HG03558 (cell line): Measurements from ENCODE around the gene SPDYE2.
"Not testable (repeated sequence)": the region's sequence is repeated elsewhere in the genome, so short reads cannot be mapped to it uniquely, and the experiment has no call there.

Experiments
- ATAC-seq: cut with Tn5 transposase; IDR thresholded peaks from one replicate; pipeline ENCODE4 v1.9.1; 2021; ENCODE audit warnings: moderate number of reproducible peaks; ENCODE audit not compliant: unreplicated experiment; ENCODE audit errors: extremely low read depth

SPDYE2 gene

GRCh38 chr7:102535062-102535615 lies 15.9 kb upstream of the SPDYE2 start:
- not testable (repeated sequence) for ATAC-seq

- not testable (repeated sequence) for ATAC-seq
Observed at GRCh38 chr7:102540604-102541003, 10.4 kb upstream of the SPDYE2 start.

GRCh38 chr7:102542083-102542482 lies 8.9 kb upstream of the SPDYE2 start:
- not testable (repeated sequence) for ATAC-seq

GRCh38 chr7:102542771-102543170 lies 8.3 kb upstream of the SPDYE2 start:
- not testable (repeated sequence) for ATAC-seq

GRCh38 chr7:102543596-102543995 lies 7.4 kb upstream of the SPDYE2 start, which contains the start of gene UPK3BL2:
Gene UPK3BL2 (minus strand): TSS chr7:102543696. CDS start chr7:102543636, 60 bp downstream.
- ATAC-seq = not testable (repeated sequence)

- not testable (repeated sequence) for ATAC-seq
Observed at GRCh38 chr7:102544372-102544771, 6.7 kb upstream of the SPDYE2 start.

GRCh38 chr7:102545288-102545687 lies 5.7 kb upstream of the SPDYE2 start:
- ATAC-seq = not testable (repeated sequence)

- peak; percentile 62 for ATAC-seq
Observed at GRCh38 chr7:102546353-102546752, 4.7 kb upstream of the SPDYE2 start.

GRCh38 chr7:102568620-102569019 lies 17.6 kb downstream of the SPDYE2 start:
- not testable (repeated sequence) for ATAC-seq

GRCh38 chr7:102572261-102573239 lies 21.5 kb downstream of the SPDYE2 start, which contains the start of gene POLR2J3:
Gene POLR2J3 (minus strand): TSS chr7:102572583. CDS start chr7:102572521, 62 bp downstream.
- peak; percentile 77 for ATAC-seq

- not testable (repeated sequence) for ATAC-seq
Observed at GRCh38 chr7:102574607-102575006, 23.6 kb downstream of the SPDYE2 start.

- not testable (repeated sequence) for ATAC-seq
Observed at GRCh38 chr7:102576363-102576762, 25.3 kb downstream of the SPDYE2 start.

GRCh38 chr7:102577315-102578240 lies 26.6 kb downstream of the SPDYE2 start:
- not testable (repeated sequence) for ATAC-seq

- not testable (repeated sequence) for ATAC-seq
Observed at GRCh38 chr7:102578486-102578885, 27.5 kb downstream of the SPDYE2 start.

GRCh38 chr7:102581722-102582121 lies 30.7 kb downstream of the SPDYE2 start:
- ATAC-seq = not testable (repeated sequence)

GRCh38 chr7:102583495-102583894 lies 32.5 kb downstream of the SPDYE2 start:
- not testable (repeated sequence) for ATAC-seq

GRCh38 chr7:102589857-102590256 lies 38.8 kb downstream of the SPDYE2 start:
- not testable (repeated sequence) for ATAC-seq

- peak; percentile 47 for ATAC-seq
Observed at GRCh38 chr7:102592477-102593019, 41.5 kb downstream of the SPDYE2 start.

GRCh38 chr7:102593637-102594334 lies 42.8 kb downstream of the SPDYE2 start:
- peak; percentile 46 for ATAC-seq
